Mammary epithelial cell (primary cell): ENCODE measurements around the gene CCDC158.

Experiments used
- EZH2 ChIP-seq: IDR thresholded peaks from 2 replicates; pipeline ENCODE4 v1.6.1; 2012; ENCODE audit warnings: low read length, inconsistent platforms, borderline replicate concordance
- TF ChIP-seq, protein P1 (sequence below), 2 donors: IDR thresholded peaks in 1 of 2; conservative IDR thresholded peaks in 1 of 2; 2 replicates each; pipeline ENCODE4 v1.5.1; 2011 to 2012; ENCODE audit warnings: inconsistent platforms in 2 of 2, low read length in 2 of 2, mild to moderate bottlenecking in 2 of 2, control low read depth in 1 of 2, low read depth in 1 of 2; ENCODE audit not compliant: insufficient read depth in 1 of 2; ENCODE audit errors: extremely low read depth in 1 of 2

- TF ChIP-seq, protein P1, sequence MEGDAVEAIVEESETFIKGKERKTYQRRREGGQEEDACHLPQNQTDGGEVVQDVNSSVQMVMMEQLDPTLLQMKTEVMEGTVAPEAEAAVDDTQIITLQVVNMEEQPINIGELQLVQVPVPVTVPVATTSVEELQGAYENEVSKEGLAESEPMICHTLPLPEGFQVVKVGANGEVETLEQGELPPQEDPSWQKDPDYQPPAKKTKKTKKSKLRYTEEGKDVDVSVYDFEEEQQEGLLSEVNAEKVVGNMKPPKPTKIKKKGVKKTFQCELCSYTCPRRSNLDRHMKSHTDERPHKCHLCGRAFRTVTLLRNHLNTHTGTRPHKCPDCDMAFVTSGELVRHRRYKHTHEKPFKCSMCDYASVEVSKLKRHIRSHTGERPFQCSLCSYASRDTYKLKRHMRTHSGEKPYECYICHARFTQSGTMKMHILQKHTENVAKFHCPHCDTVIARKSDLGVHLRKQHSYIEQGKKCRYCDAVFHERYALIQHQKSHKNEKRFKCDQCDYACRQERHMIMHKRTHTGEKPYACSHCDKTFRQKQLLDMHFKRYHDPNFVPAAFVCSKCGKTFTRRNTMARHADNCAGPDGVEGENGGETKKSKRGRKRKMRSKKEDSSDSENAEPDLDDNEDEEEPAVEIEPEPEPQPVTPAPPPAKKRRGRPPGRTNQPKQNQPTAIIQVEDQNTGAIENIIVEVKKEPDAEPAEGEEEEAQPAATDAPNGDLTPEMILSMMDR (conservative IDR thresholded peaks at IDR 0.05 in 1 of 2, IDR thresholded peaks at IDR 0.05 in 1 of 2; ENCODE audit: extremely low read depth in 1 of 2, insufficient read depth in 1 of 2, low read depth in 1 of 2, low read length in 2 of 2), result no peak
- TF ChIP-seq EZH2, result no peak
Observed at GRCh38 chr4:76406081-76406480, 14.9 kb downstream of the CCDC158 start.
